ENCODE data around the gene GNG2. TPM values are rescaled to one million over a fixed set of nuclear protein-coding genes. Genes with fewer than 3 reads are reported as not detected.
A peak's percentile ranks its signal among the peaks of the same experiment; 100 is the strongest.

GNG2 gene
- total and polyA plus RNA-seq, 4 donors: 5.3 to 31.9 (median 12.5) TPM

GRCh38 chr14:51921026-51921425, 60.6 kb downstream of the GNG2 start:
- H3K36me3 ChIP-seq (ENCODE audit: control insufficient read depth in 1 of 2, insufficient read depth in 2 of 2, low read length in 1 of 2): no peaks in the 10 kb centered on the region
- 42 to 53% methylated on average over 3 of the region's 3 CpGs for WGBS, 2 donors
- no peak for DNase-seq
- no peaks in the 10 kb centered on the region for H3K27me3 ChIP-seq (ENCODE audit: control insufficient read depth in 1 of 2, insufficient read depth in 2 of 2, low read length in 1 of 2)
- no peak overlapping the region for H3K27ac ChIP-seq (ENCODE audit: low read depth in 1 of 2, low read length in 2 of 2)
- intact Hi-C loops (cut with DNase I): no loop called here
- H3K4me1 ChIP-seq (ENCODE audit: control insufficient read depth in 1 of 2, insufficient read depth in 2 of 2, low read length in 2 of 2): peaks cover 0 to 3% of the 10 kb centered on the region in 2 donors
- no peak overlapping the region for H3K4me3 ChIP-seq (ENCODE audit: low read length in 2 of 2)
- no peak for ATAC-seq (ENCODE audit: low FRiP score)
- H3K9me3 ChIP-seq (ENCODE audit: control insufficient read depth, low read length): no peaks in the 10 kb centered on the region

GRCh38 chr14:51922624-51923023, 62.2 kb downstream of the GNG2 start:
- intact Hi-C loops (cut with DNase I): no loop called here
- H3K4me3 ChIP-seq (ENCODE audit: low read length in 2 of 2): peak overlapping the region in 1 of 2 donors; percentile 26
- peaks cover 0 to 3% of the 10 kb centered on the region in 2 donors for H3K4me1 ChIP-seq (ENCODE audit: control insufficient read depth in 1 of 2, insufficient read depth in 2 of 2, low read length in 2 of 2)
- no peaks in the 10 kb centered on the region for H3K9me3 ChIP-seq (ENCODE audit: control insufficient read depth, low read length)
- DNase-seq (no peak), ATAC-seq (ENCODE audit: low FRiP score) (no peak)
- H3K36me3 ChIP-seq (ENCODE audit: control insufficient read depth in 1 of 2, insufficient read depth in 2 of 2, low read length in 1 of 2): no peaks in the 10 kb centered on the region
- H3K27me3 ChIP-seq (ENCODE audit: control insufficient read depth in 1 of 2, insufficient read depth in 2 of 2, low read length in 1 of 2): no peaks in the 10 kb centered on the region
- WGBS, 2 donors: 7 to 10% methylated on average over 6 of the region's 6 CpGs
- no peak overlapping the region for H3K27ac ChIP-seq (ENCODE audit: low read depth in 1 of 2, low read length in 2 of 2)

GRCh38 chr14:51924600-51924999, 64.2 kb downstream of the GNG2 start:
- WGBS, 2 donors: 90 to 92% methylated on average over 4 of the region's 4 CpGs
- peaks cover 0 to 3% of the 10 kb centered on the region in 2 donors for H3K4me1 ChIP-seq (ENCODE audit: control insufficient read depth in 1 of 2, insufficient read depth in 2 of 2, low read length in 2 of 2)
- H3K9me3 ChIP-seq (ENCODE audit: control insufficient read depth, low read length): no peaks in the 10 kb centered on the region
- H3K27me3 ChIP-seq (ENCODE audit: control insufficient read depth in 1 of 2, insufficient read depth in 2 of 2, low read length in 1 of 2): no peaks in the 10 kb centered on the region
- DNase-seq (no peak), ATAC-seq (ENCODE audit: low FRiP score) (no peak)
- no peaks in the 10 kb centered on the region for H3K36me3 ChIP-seq (ENCODE audit: control insufficient read depth in 1 of 2, insufficient read depth in 2 of 2, low read length in 1 of 2)
- intact Hi-C loops (cut with DNase I): no loop called here
- no peak overlapping the region for H3K27ac ChIP-seq (ENCODE audit: low read depth in 1 of 2, low read length in 2 of 2)
- no peak overlapping the region for H3K4me3 ChIP-seq (ENCODE audit: low read length in 2 of 2)

- Histone ChIP-seq H3K27ac (ENCODE audit: low read depth in 1 of 2, low read length in 2 of 2) (no peak overlapping the region), H3K4me1 (ENCODE audit: control insufficient read depth in 1 of 2, insufficient read depth in 2 of 2, low read length in 2 of 2) (peaks cover 0 to 3% of the 10 kb centered on the region in 2 donors), H3K27me3 (ENCODE audit: control insufficient read depth in 1 of 2, insufficient read depth in 2 of 2, low read length in 1 of 2) (no peaks in the 10 kb centered on the region), H3K36me3 (ENCODE audit: control insufficient read depth in 1 of 2, insufficient read depth in 2 of 2, low read length in 1 of 2) (no peaks in the 10 kb centered on the region), H3K4me3 (ENCODE audit: low read length in 2 of 2) (no peak overlapping the region), H3K9me3 (ENCODE audit: control insufficient read depth, low read length) (no peaks in the 10 kb centered on the region)
- intact Hi-C loops (cut with DNase I): no loop called here
- ATAC-seq (ENCODE audit: low FRiP score) (no peak), DNase-seq (no peak)
- 79 to 88% methylated on average over 2 of the region's 2 CpGs for WGBS, 2 donors
Measured at GRCh38 chr14:51925980-51926379, 65.6 kb downstream of the GNG2 start.

- Histone ChIP-seq H3K36me3 (ENCODE audit: control insufficient read depth in 1 of 2, insufficient read depth in 2 of 2, low read length in 1 of 2) (no peaks in the 10 kb centered on the region), H3K27ac (ENCODE audit: low read depth in 1 of 2, low read length in 2 of 2) (no peak overlapping the region), H3K4me3 (ENCODE audit: low read length in 2 of 2) (no peak overlapping the region), H3K4me1 (ENCODE audit: control insufficient read depth in 1 of 2, insufficient read depth in 2 of 2, low read length in 2 of 2) (peaks cover 0 to 3% of the 10 kb centered on the region in 2 donors), H3K9me3 (ENCODE audit: control insufficient read depth, low read length) (no peaks in the 10 kb centered on the region), H3K27me3 (ENCODE audit: control insufficient read depth in 1 of 2, insufficient read depth in 2 of 2, low read length in 1 of 2) (no peaks in the 10 kb centered on the region)
- 92 to 97% methylated on average over 7 of the region's 7 CpGs for WGBS, 2 donors
- intact Hi-C loops (cut with DNase I): no loop called here
- DNase-seq: no peak
- no peak for ATAC-seq (ENCODE audit: low FRiP score)
Measured at GRCh38 chr14:51926449-51926848, 66.0 kb downstream of the GNG2 start.

- 84 to 87% methylated on average over 10 of the region's 10 CpGs for WGBS, 2 donors
- Histone ChIP-seq H3K4me1 (ENCODE audit: control insufficient read depth in 1 of 2, insufficient read depth in 2 of 2, low read length in 2 of 2) (no peaks in the 10 kb centered on the region), H3K27me3 (ENCODE audit: control insufficient read depth in 1 of 2, insufficient read depth in 2 of 2, low read length in 1 of 2) (no peaks in the 10 kb centered on the region), H3K36me3 (ENCODE audit: control insufficient read depth in 1 of 2, insufficient read depth in 2 of 2, low read length in 1 of 2) (no peaks in the 10 kb centered on the region), H3K27ac (ENCODE audit: low read depth in 1 of 2, low read length in 2 of 2) (no peak overlapping the region), H3K9me3 (ENCODE audit: control insufficient read depth, low read length) (no peaks in the 10 kb centered on the region), H3K4me3 (ENCODE audit: low read length in 2 of 2) (no peak overlapping the region)
- intact Hi-C loops (cut with DNase I): no loop called here
- ATAC-seq (ENCODE audit: low FRiP score) (no peak), DNase-seq (no peak)
Measured at GRCh38 chr14:51928568-51928967, 68.2 kb downstream of the GNG2 start.

- Histone ChIP-seq H3K36me3 (ENCODE audit: control insufficient read depth in 1 of 2, insufficient read depth in 2 of 2, low read length in 1 of 2) (no peaks in the 10 kb centered on the region), H3K27me3 (ENCODE audit: control insufficient read depth in 1 of 2, insufficient read depth in 2 of 2, low read length in 1 of 2) (no peaks in the 10 kb centered on the region), H3K27ac (ENCODE audit: low read depth in 1 of 2, low read length in 2 of 2) (no peak overlapping the region), H3K9me3 (ENCODE audit: control insufficient read depth, low read length) (no peaks in the 10 kb centered on the region), H3K4me1 (ENCODE audit: control insufficient read depth in 1 of 2, insufficient read depth in 2 of 2, low read length in 2 of 2) (no peaks in the 10 kb centered on the region), H3K4me3 (ENCODE audit: low read length in 2 of 2) (no peak overlapping the region)
- WGBS, 2 donors: 21 to 39% methylated on average over 4 of the region's 4 CpGs
- DNase-seq (no peak), ATAC-seq (ENCODE audit: low FRiP score) (no peak)
- intact Hi-C loops (cut with DNase I): no loop called here
Measured at GRCh38 chr14:51929166-51929565, 68.8 kb downstream of the GNG2 start.

- Histone ChIP-seq H3K4me3 (ENCODE audit: low read length in 2 of 2) (no peak overlapping the region), H3K27me3 (ENCODE audit: control insufficient read depth in 1 of 2, insufficient read depth in 2 of 2, low read length in 1 of 2) (no peaks in the 10 kb centered on the region), H3K4me1 (ENCODE audit: control insufficient read depth in 1 of 2, insufficient read depth in 2 of 2, low read length in 2 of 2) (no peaks in the 10 kb centered on the region), H3K9me3 (ENCODE audit: control insufficient read depth, low read length) (no peaks in the 10 kb centered on the region), H3K27ac (ENCODE audit: low read depth in 1 of 2, low read length in 2 of 2) (no peak overlapping the region), H3K36me3 (ENCODE audit: control insufficient read depth in 1 of 2, insufficient read depth in 2 of 2, low read length in 1 of 2) (no peaks in the 10 kb centered on the region)
- 75 to 76% methylated on average over 8 of the region's 8 CpGs for WGBS, 2 donors
- intact Hi-C loops (cut with DNase I): no loop called here
- DNase-seq: no peak
- ATAC-seq (ENCODE audit: low FRiP score): no peak
Measured at GRCh38 chr14:51929910-51930682, 69.7 kb downstream of the GNG2 start.

GRCh38 chr14:51931308-51931707, 70.9 kb downstream of the GNG2 start:
- intact Hi-C loops (cut with DNase I): no loop called here
- Histone ChIP-seq H3K36me3 (ENCODE audit: control insufficient read depth in 1 of 2, insufficient read depth in 2 of 2, low read length in 1 of 2) (no peaks in the 10 kb centered on the region), H3K27me3 (ENCODE audit: control insufficient read depth in 1 of 2, insufficient read depth in 2 of 2, low read length in 1 of 2) (no peaks in the 10 kb centered on the region), H3K4me3 (ENCODE audit: low read length in 2 of 2) (no peak overlapping the region), H3K9me3 (ENCODE audit: control insufficient read depth, low read length) (no peaks in the 10 kb centered on the region), H3K4me1 (ENCODE audit: control insufficient read depth in 1 of 2, insufficient read depth in 2 of 2, low read length in 2 of 2) (no peaks in the 10 kb centered on the region), H3K27ac (ENCODE audit: low read depth in 1 of 2, low read length in 2 of 2) (no peak overlapping the region)
- 91 to 92% methylated on average over 2 of the region's 2 CpGs for WGBS, 2 donors
- ATAC-seq (ENCODE audit: low FRiP score): no peak
- DNase-seq: no peak
